H1 (cell line): ENCODE measurements around the gene NELFE. TPM values are rescaled to one million over a fixed set of nuclear protein-coding genes. Genes with fewer than 3 reads are reported as not detected.

ENCODE experiments used
- CTCF ChIA-PET: fragments of 300-600 bp; sonication (Branson Sonifier 250); formaldehyde crosslinking; loops from one replicate; lab custom pipeline; 2021; ENCODE audit not compliant: partially characterized antibody; lab: Charles Lee
- POLR2A ChIA-PET: fragments of 300-600 bp; sonication (Branson Sonifier 250); formaldehyde crosslinking; loops from one replicate; lab custom pipeline; 2021; ENCODE audit warnings: inconsistent platforms; ENCODE audit not compliant: partially characterized antibody; lab: Charles Lee
- DNase-seq, 2 experiments: peaks; one replicate each; pipeline versions ENCODE4 v3.0.0 to v3.0.0-alpha.2; 2010 to 2022; ENCODE audit warnings: low spot score in 2 of 2, low read depth in 1 of 2, mixed read lengths in 1 of 2
- FAIRE-seq: peaks from 2 replicates; lab custom pipeline; 2011; peaks lifted over from hg19 to GRCh38; lab: Jason Lieb, UNC
- H2AFZ ChIP-seq: 2 replicates; pipeline ENCODE4 v1.8.1; 2012; ENCODE audit warnings: low read length, inconsistent platforms
- H2AK5ac ChIP-seq: 2 replicates; pipeline ENCODE4 v1.6.1; 2013; ENCODE audit warnings: low read depth, low read length
- H2BK120ac ChIP-seq: replicated peaks from 2 replicates; pipeline ENCODE3; 2013; ENCODE audit warnings: low read depth, low read length, inconsistent platforms
- H2BK12ac ChIP-seq: 2 replicates; pipeline ENCODE4 v1.6.1; 2013; ENCODE audit warnings: low read depth, low read length
- H2BK15ac ChIP-seq: 2 replicates; pipeline ENCODE4 v1.6.1; 2013; ENCODE audit warnings: low read length
- H2BK20ac ChIP-seq: 2 replicates; pipeline ENCODE4 v1.6.1; 2013; ENCODE audit warnings: low read length
- H2BK5ac ChIP-seq: 2 replicates; pipeline ENCODE4 v1.6.1; 2013; ENCODE audit warnings: low read depth, low read length
- H3K14ac ChIP-seq: 2 replicates; pipeline ENCODE4 v1.6.1; 2013; ENCODE audit warnings: inconsistent platforms; ENCODE audit not compliant: insufficient read length
- H3K18ac ChIP-seq: 2 replicates; pipeline ENCODE4 v1.6.1; 2013; ENCODE audit warnings: low read length; ENCODE audit errors: extremely low read depth
- H3K23ac ChIP-seq: 2 replicates; pipeline ENCODE4 v1.6.1; 2013; ENCODE audit warnings: inconsistent platforms; ENCODE audit not compliant: insufficient read length
- H3K23me2 ChIP-seq: 2 replicates; pipeline ENCODE4 v1.6.1; 2013; ENCODE audit warnings: low read depth, low read length
- H3K27ac ChIP-seq: 2 replicates; pipeline ENCODE4 v1.6.1; 2011; ENCODE audit warnings: low read depth, low read length, inconsistent platforms
- H3K27me3 ChIP-seq, 4 experiments: replicated peaks in 1 of 4; 1 replicate in 1 of 4; 2 replicates in 3 of 4; pipeline versions ENCODE4 v1.6.1 to v1.8.1; 2011 to 2013; ENCODE audit warnings: low read length in 3 of 4, mild to moderate bottlenecking in 3 of 4, inconsistent platforms in 2 of 4, mixed read lengths in 2 of 4, moderate library complexity in 1 of 4; ENCODE audit not compliant: control insufficient read depth in 3 of 4, insufficient read depth in 3 of 4; ENCODE audit errors: extremely low read depth in 1 of 4
- H3K36me3 ChIP-seq, 4 experiments: 2 replicates each; pipeline versions ENCODE4 v1.6.1 to v1.8.1; 2011 to 2013; ENCODE audit warnings: mild to moderate bottlenecking in 4 of 4, low read length in 3 of 4, moderate library complexity in 2 of 4, control low read depth in 1 of 4, inconsistent platforms in 1 of 4; ENCODE audit not compliant: insufficient read depth in 4 of 4, control insufficient read depth in 2 of 4
- H3K4ac ChIP-seq: replicated peaks from 2 replicates; pipeline ENCODE3; 2013; ENCODE audit warnings: low read length, low read depth, mixed read lengths, inconsistent platforms; ENCODE audit not compliant: insufficient read length
- H3K4me1 ChIP-seq, 4 experiments: replicated peaks in 1 of 4; 1 replicate in 1 of 4; 2 replicates in 3 of 4; pipeline versions ENCODE4 v1.6.1 to v1.8.1; 2011 to 2013; ENCODE audit warnings: low read length in 3 of 4, inconsistent platforms in 2 of 4, mixed read lengths in 1 of 4; ENCODE audit not compliant: insufficient read depth in 4 of 4, control insufficient read depth in 3 of 4
- H3K4me2 ChIP-seq, 2 experiments: 2 replicates each; pipeline versions ENCODE4 v1.6.1 to v1.8.1; 2011 to 2013; ENCODE audit warnings: low read depth in 2 of 2, low read length in 2 of 2, control low read depth in 1 of 2, inconsistent platforms in 1 of 2, mild to moderate bottlenecking in 1 of 2; ENCODE audit not compliant: insufficient read depth in 1 of 2
- H3K4me3 ChIP-seq, 4 experiments: fragments of 200-600, 300-600 bp in 1 of 4; sonication (generic), shearing (Covaris generic), sonication (Bioruptor Twin) in 1 of 4; 2 replicates each; pipeline versions ENCODE4 v1.5.1 to v1.8.1; 2011 to 2016; ENCODE audit warnings: low read length in 4 of 4, low read depth in 3 of 4, control low read depth in 2 of 4, inconsistent platforms in 2 of 4, mild to moderate bottlenecking in 2 of 4, mixed read lengths in 1 of 4, moderate library complexity in 1 of 4; ENCODE audit not compliant: insufficient read depth in 2 of 4; ENCODE audit errors: extremely low read depth in 1 of 4
- H3K56ac ChIP-seq: replicated peaks from 2 replicates; pipeline ENCODE3; 2013; ENCODE audit warnings: low read depth, mild to moderate bottlenecking, mixed read lengths, low read length, inconsistent platforms; ENCODE audit not compliant: insufficient read length
- H3K79me1 ChIP-seq: 2 replicates; pipeline ENCODE4 v1.6.1; 2013; ENCODE audit warnings: low read depth, low read length, control low read depth
- H3K79me2 ChIP-seq, 2 experiments: 2 replicates each; pipeline versions ENCODE4 v1.6.1 to v1.8.1; 2012 to 2013; ENCODE audit warnings: low read length in 2 of 2, mild to moderate bottlenecking in 2 of 2, inconsistent platforms in 1 of 2; ENCODE audit not compliant: insufficient read depth in 2 of 2, control insufficient read depth in 1 of 2
- H3K9ac ChIP-seq, 4 experiments: replicated peaks in 1 of 4; 1 replicate in 1 of 4; 2 replicates in 3 of 4; pipeline versions ENCODE4 v1.6.1 to v1.8.1; 2011 to 2013; ENCODE audit warnings: low read depth in 3 of 4, low read length in 3 of 4, control low read depth in 2 of 4, mild to moderate bottlenecking in 2 of 4, moderate library complexity in 2 of 4, inconsistent platforms in 1 of 4; ENCODE audit errors: extremely low read depth in 1 of 4
- H3K9me3 ChIP-seq, 2 experiments: 2 replicates each; pipeline versions ENCODE4 v1.6.1 to v1.8.1; 2012 to 2013; ENCODE audit warnings: mild to moderate bottlenecking in 2 of 2, moderate library complexity in 2 of 2, control low read depth in 1 of 2, inconsistent platforms in 1 of 2, low read depth in 1 of 2, low read length in 1 of 2, mixed read lengths in 1 of 2; ENCODE audit not compliant: insufficient read depth in 2 of 2
- H4K20me1 ChIP-seq, 2 experiments: replicated peaks in 1 of 2; 2 replicates each; pipeline versions ENCODE3 to v1.8.1; 2011 to 2013; ENCODE audit warnings: inconsistent platforms in 2 of 2, low read length in 2 of 2, mild to moderate bottlenecking in 1 of 2; ENCODE audit not compliant: insufficient read depth in 2 of 2, control insufficient read depth in 1 of 2
- H4K5ac ChIP-seq: 2 replicates; pipeline ENCODE4 v1.6.1; 2013; ENCODE audit warnings: low read length, low read depth, mixed read lengths, inconsistent platforms; ENCODE audit not compliant: insufficient read length
- H4K8ac ChIP-seq: 2 replicates; pipeline ENCODE4 v1.8.0; 2013; ENCODE audit warnings: mild to moderate bottlenecking, moderate library complexity, low read length, inconsistent platforms; ENCODE audit not compliant: insufficient read depth; ENCODE audit errors: extremely low read depth
- H4K91ac ChIP-seq: replicated peaks from 2 replicates; pipeline ENCODE3; 2013; ENCODE audit warnings: low read length, mixed read lengths, inconsistent platforms; ENCODE audit not compliant: insufficient read length
- CHD2 ChIP-seq: IDR thresholded peaks from 2 replicates; pipeline ENCODE4 v1.6.1; 2012; ENCODE audit warnings: low read length, improper control_type of control experiment
- KDM1A ChIP-seq: fragments of 200-600, 300-600 bp; sonication (generic); IDR thresholded peaks from 2 replicates; pipeline ENCODE4 v1.7.1; 2016; ENCODE audit warnings: mild to moderate bottlenecking, low read length, borderline replicate concordance
- POLR2A ChIP-seq, 2 experiments: IDR thresholded peaks; 1 replicate in 1 of 2; 2 replicates in 1 of 2; pipeline ENCODE4 v1.6.1; 2011; ENCODE audit warnings: low read depth in 2 of 2, low read length in 2 of 2, mild to moderate bottlenecking in 2 of 2; ENCODE audit errors: control extremely low read depth in 1 of 2
- RXRA ChIP-seq: IDR thresholded peaks from 2 replicates; pipeline ENCODE4 v1.6.1; 2011; ENCODE audit warnings: low read depth, mild to moderate bottlenecking, low read length, moderate library complexity; ENCODE audit not compliant: insufficient read depth
- SUZ12 ChIP-seq: fragments of 200-600 bp; sonication (generic); IDR thresholded peaks from 2 replicates; pipeline ENCODE4 v1.6.1; 2012; ENCODE audit warnings: mild to moderate bottlenecking, inconsistent platforms, low read length, moderate library complexity, mixed read lengths
- WGBS, 2 experiments: shearing (Covaris generic) in 1 of 2; methylation state at CpG; one replicate each; pipeline versions ENCODE4 v1.1.6 to v1.1.7; 2013 to 2015; ENCODE audit warnings: low lambda C conversion rate in 2 of 2, mixed read lengths in 2 of 2, inconsistent platforms in 1 of 2, low coverage in 1 of 2, missing lambda C conversion rate in 1 of 2; ENCODE audit not compliant: insufficient replicate concordance in 2 of 2, insufficient coverage in 1 of 2, insufficient read length in 1 of 2; ENCODE audit errors: extremely low coverage in 1 of 2, missing lambda C conversion rate in 1 of 2; 5-methylcytosine and 5-hydroxymethylcytosine counted together
- polyA plus RNA-seq, 7 experiments: library from polyadenylated mRNA; depleted of rRNA in 3 of 7; stranded (reverse) in 5 of 7; unstranded in 2 of 7; fragments of >200 nt in 5 of 7; fragments of 200-250 nt in 2 of 7; gene quantifications; 1 replicate in 5 of 7; 2 replicates in 1 of 7; 4 replicates in 1 of 7; pipeline versions ENCODE4 v1.2.1 to v1.2.3, GENCODE V29; 2011 to 2013; ENCODE audit warnings: missing spikeins in 2 of 7, mixed read lengths in 2 of 7
- total RNA-seq: library from RNA; stranded (reverse); fragmentation: NEBNext Ultra II Directional; extraction: Animal tissue kit (Norgen Biotek cat#: 25700); gene quantifications from 2 replicates; pipeline ENCODE4 v1.2.1, GENCODE V29; 2021

NELFE gene
- total and polyA plus RNA-seq, 2 of the 8 experiments (the other 6 are each of a cell fraction or from before 2014, with no cell fraction given), result 49.2 to 71.5 TPM

DNA sequence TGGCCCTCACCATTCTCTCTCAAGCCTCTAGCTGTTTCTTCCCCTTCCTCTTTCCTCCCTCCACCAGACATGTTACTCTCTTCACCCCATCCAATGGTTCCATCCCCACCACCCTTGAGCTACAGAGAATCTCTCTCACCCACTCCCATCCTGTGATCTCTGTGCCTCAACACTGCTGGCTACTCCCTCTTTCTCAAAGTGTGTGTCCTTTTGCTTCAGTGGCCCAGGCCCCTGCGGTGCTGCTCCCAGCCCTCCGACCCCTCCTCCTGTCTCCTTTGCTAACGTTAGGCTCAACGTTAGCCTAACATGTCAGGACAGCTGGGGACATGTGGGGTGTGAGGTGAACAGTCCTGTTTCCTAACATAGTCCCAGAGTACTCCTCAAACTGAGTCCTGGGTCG is 5.9 kb downstream of the NELFE start:
- FAIRE-seq (no peak), DNase-seq (no peak)
- no peak overlapping the region for H4K8ac ChIP-seq
- H3K4me1 ChIP-seq, result peaks cover 0 to 4% (median under 1%) of the 10 kb centered on the region in 4 experiments; a peak in 2 of 7 replicates
- ChIA-PET CTCF (interaction anchor here (0.7 to 5.8 kb wide), 34 partner anchors 8 to 317 kb away, joined by 3 to 84 read pairs (median 5); partner anchors contain the start of genes DXO, EHMT2, FKBPL and SKIC2), POLR2A (interaction anchor here (1.0 to 16.4 kb wide), 9 partner anchors 12 to 179 kb away, joined by 3 to 279 read pairs (median 4); partner anchors contain the start of genes DXO and EHMT2)
- peaks cover 0 to 3% (median 0%) of the 10 kb centered on the region in 4 experiments; a peak in 1 of 7 replicates for H3K27me3 ChIP-seq
- 90% methylated on average over 5 of the region's 5 CpGs; no CpG with 5 or more reads in 1 of the 2 experiments for WGBS, 2 experiments
- no peak overlapping the region for H2AK5ac ChIP-seq
- H3K79me1 ChIP-seq, result no peaks in the 10 kb centered on the region; the same call in 1 of the 2 replicates
- H2BK12ac ChIP-seq, result no peak overlapping the region
- H4K91ac ChIP-seq, result no peak overlapping the region
- peaks cover 0 to 2% of the 10 kb centered on the region in 2 experiments for H4K20me1 ChIP-seq
- no peak overlapping the region for H2BK15ac ChIP-seq
- no peak overlapping the region for H3K4me2 ChIP-seq
- no peak overlapping the region for H3K4me3 ChIP-seq
- H3K56ac ChIP-seq, result no peak overlapping the region
- no peaks in the 10 kb centered on the region for H3K9me3 ChIP-seq
- peaks cover 18 to 53% (median 46%) of the 10 kb centered on the region in 4 experiments; a peak in 7 of 8 replicates for H3K36me3 ChIP-seq
- no peak overlapping the region for H2BK20ac ChIP-seq
- H2BK5ac ChIP-seq, result no peak overlapping the region
- H2AFZ ChIP-seq, result no peak overlapping the region
- no peak overlapping the region for H3K9ac ChIP-seq
- no peak overlapping the region for H4K5ac ChIP-seq
- no peak overlapping the region for H2BK120ac ChIP-seq
- H3K14ac ChIP-seq, result no peak overlapping the region
- no peak overlapping the region for H3K27ac ChIP-seq
- H3K4ac ChIP-seq, result no peak overlapping the region
- no peaks in the 10 kb centered on the region for H3K23me2 ChIP-seq
- H3K79me2 ChIP-seq, result peaks cover 0 to 9% of the 10 kb centered on the region in 2 experiments; a peak in 2 of 4 replicates
- no peak overlapping the region for H3K18ac ChIP-seq
- H3K23ac ChIP-seq, result no peak overlapping the region
- TF ChIP-seq RXRA (no peak), POLR2A (IDR thresholded peaks at IDR 0.05; ENCODE audit: control extremely low read depth in 1 of 2, low read depth in 2 of 2, low read length in 2 of 2) (no peak), KDM1A (no peak), CHD2 (no peak), SUZ12 (no peak)
